Measurements from ENCODE around the gene ITPR1.

The ITPR1 gene

DNA sequence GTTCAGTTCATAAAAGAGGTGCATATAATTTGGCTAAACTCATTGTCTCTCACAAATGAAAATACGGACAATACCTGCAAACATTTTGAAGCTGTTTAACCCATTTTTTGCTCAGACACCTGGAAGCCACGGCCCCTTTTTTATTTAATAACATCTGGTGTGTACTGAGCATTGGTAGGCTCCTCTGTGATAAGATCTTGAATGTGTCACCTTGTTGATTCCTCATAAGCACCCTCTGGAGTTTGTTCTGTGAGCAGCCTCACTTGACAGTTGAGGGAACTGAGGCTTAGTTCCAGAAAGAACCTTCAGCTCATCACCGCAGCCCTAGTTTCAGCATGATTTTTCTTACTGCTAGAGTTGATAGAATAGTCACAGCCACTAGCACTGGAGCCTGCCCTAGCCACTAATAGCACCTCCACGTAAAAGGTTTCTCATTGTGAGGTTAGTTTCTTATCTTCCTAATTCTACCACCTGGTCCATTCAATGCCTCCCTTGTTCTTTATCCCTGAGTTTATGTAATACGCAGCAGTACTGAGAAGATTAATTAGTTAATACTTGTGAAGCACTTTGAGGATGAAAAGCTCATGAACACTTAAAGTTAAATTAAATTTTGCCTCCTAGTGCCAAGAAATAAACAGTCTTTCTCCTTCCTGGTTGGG, 71.9 kb downstream of the ITPR1 start:
- in situ Hi-C loops (cut with HindIII; ENCODE audit: low sequenced_read_pairs), result no loop called here
- no peak for DNase-seq (ENCODE audit: low read depth, low spot score)
- TF ChIP-seq, protein P1, sequence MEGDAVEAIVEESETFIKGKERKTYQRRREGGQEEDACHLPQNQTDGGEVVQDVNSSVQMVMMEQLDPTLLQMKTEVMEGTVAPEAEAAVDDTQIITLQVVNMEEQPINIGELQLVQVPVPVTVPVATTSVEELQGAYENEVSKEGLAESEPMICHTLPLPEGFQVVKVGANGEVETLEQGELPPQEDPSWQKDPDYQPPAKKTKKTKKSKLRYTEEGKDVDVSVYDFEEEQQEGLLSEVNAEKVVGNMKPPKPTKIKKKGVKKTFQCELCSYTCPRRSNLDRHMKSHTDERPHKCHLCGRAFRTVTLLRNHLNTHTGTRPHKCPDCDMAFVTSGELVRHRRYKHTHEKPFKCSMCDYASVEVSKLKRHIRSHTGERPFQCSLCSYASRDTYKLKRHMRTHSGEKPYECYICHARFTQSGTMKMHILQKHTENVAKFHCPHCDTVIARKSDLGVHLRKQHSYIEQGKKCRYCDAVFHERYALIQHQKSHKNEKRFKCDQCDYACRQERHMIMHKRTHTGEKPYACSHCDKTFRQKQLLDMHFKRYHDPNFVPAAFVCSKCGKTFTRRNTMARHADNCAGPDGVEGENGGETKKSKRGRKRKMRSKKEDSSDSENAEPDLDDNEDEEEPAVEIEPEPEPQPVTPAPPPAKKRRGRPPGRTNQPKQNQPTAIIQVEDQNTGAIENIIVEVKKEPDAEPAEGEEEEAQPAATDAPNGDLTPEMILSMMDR (IDR thresholded peaks at IDR 0.05; ENCODE audit: low read depth, low read length), result no peak
- H3K4me3 ChIP-seq (ENCODE audit: low read depth, low read length), result no peak overlapping the region

DNA sequence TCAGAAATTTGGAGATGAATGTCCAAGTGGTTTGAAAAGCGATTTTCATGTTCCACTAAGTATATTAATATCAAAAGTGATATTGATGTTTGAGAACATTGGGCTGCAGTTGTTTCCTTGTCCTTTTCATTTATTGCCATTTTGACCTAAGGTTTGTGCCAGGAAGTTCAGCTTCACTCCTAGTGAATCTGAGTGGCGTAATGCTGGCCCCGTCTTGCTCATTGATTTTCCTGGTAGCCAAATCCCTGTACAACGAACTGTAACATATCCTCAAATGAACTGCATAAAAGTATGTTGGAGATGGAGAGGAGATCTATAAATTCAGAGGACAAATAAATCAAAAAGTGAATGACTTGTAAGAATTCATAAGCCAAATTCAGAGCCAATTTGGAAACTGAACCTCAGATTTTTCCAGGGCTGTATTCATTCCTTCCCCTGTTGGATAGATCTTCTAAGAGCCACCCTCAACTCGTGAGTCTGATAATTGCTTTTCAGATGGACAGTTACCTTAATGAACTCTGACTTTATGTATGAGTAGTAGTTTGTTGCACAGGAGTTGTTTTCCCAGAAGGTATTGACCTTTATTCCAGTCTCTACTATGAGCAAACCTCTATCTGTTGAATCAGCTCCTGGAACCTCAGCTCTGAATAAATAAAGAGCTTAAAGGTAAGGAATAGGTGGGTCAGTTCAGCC, 72.8 kb downstream of the ITPR1 start:
- in situ Hi-C loops (cut with HindIII; ENCODE audit: low sequenced_read_pairs), result no loop called here
- TF ChIP-seq, protein P1 (IDR thresholded peaks at IDR 0.05; ENCODE audit: low read depth, low read length), result no peak
- H3K4me3 ChIP-seq (ENCODE audit: low read depth, low read length), result no peak overlapping the region
- DNase-seq (ENCODE audit: low read depth, low spot score), result no peak

DNA sequence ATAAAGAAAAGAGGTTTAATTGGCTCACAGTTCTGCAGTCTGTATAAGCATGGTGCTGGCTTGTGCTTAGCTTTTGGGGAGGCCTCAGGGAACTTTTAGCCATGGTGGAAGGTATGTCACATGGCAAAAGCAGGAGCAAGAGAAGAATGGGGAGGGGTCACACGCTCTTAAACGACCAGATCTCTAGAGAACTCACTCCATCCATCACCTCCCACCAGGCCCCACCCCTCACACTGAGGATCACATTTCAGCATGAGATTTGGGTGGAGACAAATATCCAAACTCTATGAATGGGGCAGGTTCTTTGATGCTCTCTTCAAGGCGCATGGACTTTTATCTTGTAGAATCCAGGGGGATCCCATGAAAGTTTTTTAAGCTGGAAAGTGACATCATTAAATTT, 75.7 kb downstream of the ITPR1 start:
- TF ChIP-seq, protein P1 (IDR thresholded peaks at IDR 0.05; ENCODE audit: low read depth, low read length), result no peak
- in situ Hi-C loops (cut with HindIII; ENCODE audit: low sequenced_read_pairs), result no loop called here
- DNase-seq (ENCODE audit: low read depth, low spot score), result no peak
- H3K4me3 ChIP-seq (ENCODE audit: low read depth, low read length), result no peak overlapping the region

DNA sequence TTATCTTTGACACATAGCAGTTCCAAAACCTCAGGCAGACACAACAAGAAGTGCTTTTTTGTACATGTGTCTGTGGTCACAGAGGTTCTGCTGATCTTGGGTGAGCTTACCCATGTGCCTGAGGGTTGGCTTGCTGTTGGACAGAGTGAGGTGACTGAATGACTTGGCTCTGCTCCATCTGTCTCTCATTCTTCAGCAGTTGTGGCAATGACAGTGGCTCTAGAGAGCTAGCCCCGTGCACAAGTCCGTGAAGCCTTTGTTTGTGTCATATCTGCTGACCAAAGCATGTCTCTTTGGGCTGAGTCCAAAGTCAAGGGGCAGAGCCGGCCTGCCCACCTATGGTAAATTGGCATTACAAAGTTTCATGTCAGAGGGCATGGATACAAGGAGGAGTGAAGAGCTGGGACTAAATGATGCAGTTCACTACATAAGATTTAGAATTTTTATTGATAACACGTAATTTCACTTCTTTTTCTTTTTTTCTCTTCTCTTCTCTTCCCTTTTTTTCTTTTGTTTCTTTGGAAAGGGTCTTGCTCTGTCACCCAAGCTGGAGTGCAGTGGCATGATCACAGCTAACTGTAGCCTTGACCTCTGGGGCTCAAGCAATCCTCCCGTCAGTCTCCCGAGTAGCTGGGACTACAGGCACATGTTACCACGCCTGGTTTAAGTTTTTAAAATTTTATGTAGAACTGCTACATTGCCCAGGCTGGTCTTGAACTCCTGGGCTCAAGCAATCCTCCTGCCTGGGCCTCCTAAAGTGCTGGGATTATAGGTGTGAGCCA, 77.9 kb downstream of the ITPR1 start:
- DNase-seq (ENCODE audit: low read depth, low spot score), result no peak
- TF ChIP-seq, protein P1 (IDR thresholded peaks at IDR 0.05; ENCODE audit: low read depth, low read length), result no peak
- in situ Hi-C loops (cut with HindIII; ENCODE audit: low sequenced_read_pairs), result no loop called here
- no peak overlapping the region for H3K4me3 ChIP-seq (ENCODE audit: low read depth, low read length)

DNA sequence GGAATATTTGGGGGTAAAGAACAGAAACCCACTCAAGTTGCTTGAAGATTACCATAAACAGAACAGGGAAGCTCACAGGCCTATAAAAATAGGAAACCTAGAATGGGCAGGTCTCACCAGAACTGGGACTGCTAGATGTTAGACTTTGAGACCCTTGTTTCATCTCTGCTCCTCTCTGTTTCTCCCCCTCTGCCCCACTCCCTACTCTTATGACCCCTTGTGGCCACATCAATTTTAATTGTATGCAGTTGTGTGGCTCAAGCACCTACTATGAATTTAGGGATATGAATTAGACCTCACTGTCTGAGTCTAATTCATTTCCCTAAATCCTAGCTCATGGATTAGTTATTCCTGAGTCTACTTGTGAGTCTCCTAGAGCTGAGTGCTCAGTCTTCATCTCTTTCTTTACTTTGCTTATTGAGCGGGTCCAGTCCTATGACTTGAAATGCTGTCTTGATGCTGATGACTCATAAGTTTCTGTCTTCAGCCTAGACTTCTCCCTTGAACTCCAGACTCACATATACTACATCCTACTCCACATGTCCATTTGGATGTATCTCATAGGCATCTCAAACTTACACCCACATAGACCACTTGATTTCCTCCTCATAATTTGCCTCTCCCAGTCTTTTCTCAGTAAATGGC, 78.7 kb downstream of the ITPR1 start:
- in situ Hi-C loops (cut with HindIII; ENCODE audit: low sequenced_read_pairs), result no loop called here
- TF ChIP-seq, protein P1 (IDR thresholded peaks at IDR 0.05; ENCODE audit: low read depth, low read length), result no peak
- H3K4me3 ChIP-seq (ENCODE audit: low read depth, low read length), result no peak overlapping the region
- DNase-seq (ENCODE audit: low read depth, low spot score), result no peak

DNA sequence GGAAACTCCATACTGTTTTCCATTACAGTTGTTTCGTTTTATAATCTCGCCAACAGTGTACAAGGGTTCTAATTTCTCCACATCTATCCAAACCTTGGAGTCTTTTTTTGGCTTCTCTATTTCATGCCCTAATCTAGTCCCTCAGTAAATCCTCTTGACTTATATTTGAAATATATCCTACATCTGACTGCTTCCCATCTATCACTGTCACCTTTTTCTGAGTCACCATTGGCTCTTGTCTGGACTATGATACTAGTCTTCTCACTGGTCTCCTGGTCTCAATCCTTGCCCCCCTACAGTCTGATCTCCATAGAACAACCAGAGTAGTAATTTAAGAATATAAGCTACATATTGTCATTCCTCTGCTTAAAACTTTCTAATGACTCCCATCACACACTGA, 80.0 kb downstream of the ITPR1 start:
- H3K4me3 ChIP-seq (ENCODE audit: low read depth, low read length), result no peak overlapping the region
- in situ Hi-C loops (cut with HindIII; ENCODE audit: low sequenced_read_pairs), result no loop called here
- TF ChIP-seq, protein P1 (IDR thresholded peaks at IDR 0.05; ENCODE audit: low read depth, low read length), result no peak
- DNase-seq (ENCODE audit: low read depth, low spot score), result no peak
